Neuronal stem cell (in vitro differentiated cells): ENCODE results near the gene ATP8A2.
"Not testable (repeated sequence)": the region's sequence is repeated elsewhere in the genome, so short reads cannot be mapped to it uniquely, and the experiment has no call there.

Source experiments
- DNase-seq: peaks from one replicate; pipeline ENCODE4 v3.0.0-alpha.2; 2013; ENCODE audit warnings: low spot score
- H2AFZ ChIP-seq: one replicate; pipeline ENCODE4 v1.6.1; 2013; ENCODE audit warnings: mild to moderate bottlenecking, low read length, inconsistent platforms
- H2AK5ac ChIP-seq: 2 replicates; pipeline ENCODE4 v1.6.1; 2013; ENCODE audit warnings: low read depth, mild to moderate bottlenecking, inconsistent platforms, low read length, moderate library complexity, mixed read lengths
- H2BK120ac ChIP-seq: 2 replicates; pipeline ENCODE4 v1.6.1; 2013; ENCODE audit warnings: low read depth, mild to moderate bottlenecking, inconsistent platforms, low read length, moderate library complexity, mixed read lengths
- H2BK12ac ChIP-seq: one replicate; pipeline ENCODE4 v1.6.1; 2013; ENCODE audit warnings: low read length, inconsistent platforms
- H2BK15ac ChIP-seq: 2 replicates; pipeline ENCODE4 v1.6.1; 2013; ENCODE audit warnings: mild to moderate bottlenecking, low read length, inconsistent platforms, mixed read lengths
- H2BK5ac ChIP-seq: one replicate; pipeline ENCODE4 v1.6.1; 2013; ENCODE audit warnings: inconsistent platforms, mild to moderate bottlenecking, low read length, moderate library complexity
- H3K14ac ChIP-seq: one replicate; pipeline ENCODE4 v1.6.1; 2013; ENCODE audit warnings: low read length, inconsistent platforms
- H3K18ac ChIP-seq: 2 replicates; pipeline ENCODE4 v1.6.1; 2013; ENCODE audit warnings: low read length, inconsistent platforms
- H3K23ac ChIP-seq: 2 replicates; pipeline ENCODE4 v1.6.1; 2013; ENCODE audit warnings: low read depth, mild to moderate bottlenecking, mixed read lengths, low read length, inconsistent platforms; ENCODE audit not compliant: poor library complexity
- H3K27ac ChIP-seq: replicated peaks from 3 replicates; pipeline ENCODE4 v1.5.1; 2013; ENCODE audit warnings: low read length, inconsistent platforms
- H3K27me3 ChIP-seq, 3 experiments: 2 replicates each; pipeline ENCODE4 v1.6.1; 2013; ENCODE audit warnings: low read length in 3 of 3, mild to moderate bottlenecking in 2 of 3, inconsistent platforms in 1 of 3, low read depth in 1 of 3, mixed read lengths in 1 of 3, moderate library complexity in 1 of 3; ENCODE audit not compliant: control insufficient read depth in 3 of 3, insufficient read depth in 3 of 3
- H3K36me3 ChIP-seq, 2 donors: replicated peaks in 1 of 2; 2 replicates each; pipeline ENCODE4 v1.6.1; 2013; ENCODE audit warnings: low read length in 2 of 2; ENCODE audit not compliant: control insufficient read depth in 2 of 2, insufficient read depth in 2 of 2
- H3K4ac ChIP-seq: 2 replicates; pipeline ENCODE4 v1.6.1; 2013; ENCODE audit warnings: inconsistent platforms, mild to moderate bottlenecking, low read length, moderate library complexity
- H3K4me1 ChIP-seq, 2 donors: 1 replicate in 1 of 2; 2 replicates in 1 of 2; pipeline ENCODE4 v1.6.1; 2013; ENCODE audit warnings: low read length in 2 of 2, low read depth in 1 of 2; ENCODE audit not compliant: control insufficient read depth in 2 of 2, insufficient read depth in 1 of 2
- H3K4me2 ChIP-seq: one replicate; pipeline ENCODE4 v1.6.1; 2013; ENCODE audit warnings: mild to moderate bottlenecking, low read length, inconsistent platforms; ENCODE audit not compliant: insufficient read depth, poor library complexity, severe bottlenecking
- H3K4me3 ChIP-seq, 2 donors: 2 replicates each; pipeline ENCODE4 v1.5.1; 2013; ENCODE audit warnings: low read length in 2 of 2, mild to moderate bottlenecking in 2 of 2, inconsistent platforms in 1 of 2, moderate library complexity in 1 of 2
- H3K79me1 ChIP-seq: one replicate; pipeline ENCODE4 v1.6.1; 2013; ENCODE audit warnings: low read depth, mild to moderate bottlenecking, inconsistent platforms, low read length, moderate library complexity
- H3K9ac ChIP-seq: one replicate; pipeline ENCODE4 v1.6.1; 2013; ENCODE audit warnings: mild to moderate bottlenecking, low read depth, low read length, inconsistent platforms; ENCODE audit not compliant: poor library complexity
- H3K9me3 ChIP-seq, 2 donors: replicated peaks in 1 of 2; 2 replicates each; pipeline versions ENCODE3 to v1.6.1; 2013; ENCODE audit warnings: low read length in 2 of 2, mild to moderate bottlenecking in 2 of 2, inconsistent platforms in 1 of 2, low read depth in 1 of 2, mixed read lengths in 1 of 2, moderate library complexity in 1 of 2; ENCODE audit not compliant: control insufficient read depth in 2 of 2, insufficient read depth in 1 of 2
- H4K8ac ChIP-seq: one replicate; pipeline ENCODE4 v1.6.1; 2013; ENCODE audit warnings: low read depth, mild to moderate bottlenecking, inconsistent platforms, low read length, moderate library complexity
- H4K91ac ChIP-seq: one replicate; pipeline ENCODE4 v1.6.1; 2013; ENCODE audit warnings: low read length, low read depth, mild to moderate bottlenecking, inconsistent platforms; ENCODE audit not compliant: poor library complexity
- WGBS, 2 donors: extraction: QIAGEN DNeasy Blood & Tissue Kit; methylation state at CpG; one replicate each; pipeline ENCODE4 v1.1.7; 2013; ENCODE audit warnings: missing lambda C conversion rate in 2 of 2, mixed read lengths in 1 of 2; ENCODE audit not compliant: insufficient read length in 2 of 2, insufficient replicate concordance in 1 of 2; ENCODE audit errors: extremely low coverage in 2 of 2; 5-methylcytosine and 5-hydroxymethylcytosine counted together

The ATP8A2 gene

GRCh38 chr13:25946321-25946720 lies 574.5 kb downstream of the ATP8A2 start:
- no peaks in the 10 kb centered on the region for H3K79me1 ChIP-seq
- H3K4me2 ChIP-seq: no peak overlapping the region
- peaks cover 0 to 4% of the 10 kb centered on the region in 2 donors for H3K9me3 ChIP-seq
- H3K4me1 ChIP-seq: peaks cover 0 to 4% of the 10 kb centered on the region in 2 donors
- no peak overlapping the region for H2BK12ac ChIP-seq
- no peak overlapping the region for H2BK120ac ChIP-seq
- H4K8ac ChIP-seq: no peak overlapping the region
- no peak overlapping the region for H4K91ac ChIP-seq
- DNase-seq: no peak
- H3K14ac ChIP-seq: no peak overlapping the region
- H3K36me3 ChIP-seq: peaks cover 0 to 2% of the 10 kb centered on the region in 2 donors
- WGBS, 2 donors: no CpG with 5 or more reads among the region's 6 CpGs
- H3K4me3 ChIP-seq: no peak overlapping the region
- no peak overlapping the region for H3K18ac ChIP-seq
- no peak overlapping the region for H2AK5ac ChIP-seq
- no peak overlapping the region for H2AFZ ChIP-seq
- H2BK5ac ChIP-seq: no peak overlapping the region
- no peak overlapping the region for H3K27ac ChIP-seq
- no peak overlapping the region for H3K9ac ChIP-seq
- no peak overlapping the region for H3K4ac ChIP-seq
- H2BK15ac ChIP-seq: no peak overlapping the region
- no peak overlapping the region for H3K23ac ChIP-seq
- H3K27me3 ChIP-seq: peaks cover 0 to 2% (median 0%) of the 10 kb centered on the region in 3 experiments

- no peak overlapping the region for H2BK15ac ChIP-seq
- no peak overlapping the region for H4K91ac ChIP-seq
- no peak overlapping the region for H3K4me3 ChIP-seq
- H3K79me1 ChIP-seq: no peaks in the 10 kb centered on the region
- H3K4me1 ChIP-seq: peaks cover 0 to 2% of the 10 kb centered on the region in 2 donors
- H3K18ac ChIP-seq: no peak overlapping the region
- H3K4me2 ChIP-seq: no peak overlapping the region
- H4K8ac ChIP-seq: no peak overlapping the region
- no peak overlapping the region for H2AFZ ChIP-seq
- H3K36me3 ChIP-seq: peaks cover 0 to 2% of the 10 kb centered on the region in 2 donors
- no peaks in the 10 kb centered on the region for H3K27me3 ChIP-seq
- peaks cover 0 to 4% of the 10 kb centered on the region in 2 donors for H3K9me3 ChIP-seq
- H2AK5ac ChIP-seq: no peak overlapping the region
- H3K23ac ChIP-seq: no peak overlapping the region
- no peak overlapping the region for H3K9ac ChIP-seq
- H3K14ac ChIP-seq: no peak overlapping the region
- H2BK5ac ChIP-seq: no peak overlapping the region
- H2BK120ac ChIP-seq: no peak overlapping the region
- H2BK12ac ChIP-seq: no peak overlapping the region
- H3K4ac ChIP-seq: no peak overlapping the region
- no CpG with 5 or more reads among the region's 3 CpGs for WGBS, 2 donors
- DNase-seq: no peak
- no peak overlapping the region for H3K27ac ChIP-seq
Measured at GRCh38 chr13:25948910-25949309, 577.1 kb downstream of the ATP8A2 start.

- Histone ChIP-seq H3K4me1 (no peaks in the 10 kb centered on the region), H3K27me3 (no peaks in the 10 kb centered on the region), H3K27ac (no peak overlapping the region), H3K18ac (no peak overlapping the region), H2AFZ (no peak overlapping the region), H2BK15ac (no peak overlapping the region), H4K8ac (no peak overlapping the region), H3K23ac (no peak overlapping the region), H3K36me3 (peaks cover 0 to 2% of the 10 kb centered on the region in 2 donors), H3K79me1 (no peaks in the 10 kb centered on the region), H2BK120ac (no peak overlapping the region), H4K91ac (no peak overlapping the region), H3K14ac (no peak overlapping the region), H2BK12ac (no peak overlapping the region), H2AK5ac (no peak overlapping the region), H3K4me2 (no peak overlapping the region), H3K9me3 (peaks cover 0 to 4% of the 10 kb centered on the region in 2 donors), H3K9ac (no peak overlapping the region), H3K4ac (no peak overlapping the region), H3K4me3 (no peak overlapping the region), H2BK5ac (no peak overlapping the region)
- WGBS, 2 donors: no CpG with 5 or more reads among the region's 4 CpGs
- no peak for DNase-seq
Measured at GRCh38 chr13:25951831-25952230, 580.1 kb downstream of the ATP8A2 start.

GRCh38 chr13:25954080-25954479 lies 582.3 kb downstream of the ATP8A2 start:
- H3K9me3 ChIP-seq, H3K18ac ChIP-seq, H2BK15ac ChIP-seq, H2AFZ ChIP-seq, H3K14ac ChIP-seq, H3K4ac ChIP-seq, H3K27ac ChIP-seq, H2AK5ac ChIP-seq, H2BK120ac ChIP-seq, H3K36me3 ChIP-seq, DNase-seq, H3K9ac ChIP-seq, H3K4me1 ChIP-seq, H4K91ac ChIP-seq, H3K79me1 ChIP-seq, H2BK12ac ChIP-seq, H3K4me3 ChIP-seq, H3K4me2 ChIP-seq, H4K8ac ChIP-seq, H3K23ac ChIP-seq, H2BK5ac ChIP-seq, H3K27me3 ChIP-seq: not testable (repeated sequence)
- no CpG with 5 or more reads among the region's 5 CpGs for WGBS, 2 donors
